H1 (cell line): ENCODE data around the gene SZT2. TPM values are rescaled to one million over a fixed set of nuclear protein-coding genes. Genes with fewer than 3 reads are reported as not detected.
A peak's percentile ranks its signal among the peaks of the same experiment; 100 is the strongest.

Experiments used
- CTCF ChIA-PET: fragments of 300-600 bp; sonication (Branson Sonifier 250); formaldehyde crosslinking; loops from one replicate; lab custom pipeline; 2021; ENCODE audit not compliant: partially characterized antibody; lab: Charles Lee
- POLR2A ChIA-PET: fragments of 300-600 bp; sonication (Branson Sonifier 250); formaldehyde crosslinking; loops from one replicate; lab custom pipeline; 2021; ENCODE audit warnings: inconsistent platforms; ENCODE audit not compliant: partially characterized antibody; lab: Charles Lee
- DNase-seq, 2 experiments: peaks; one replicate each; pipeline versions ENCODE4 v3.0.0 to v3.0.0-alpha.2; 2010 to 2022; ENCODE audit warnings: low spot score in 2 of 2, low read depth in 1 of 2, mixed read lengths in 1 of 2
- FAIRE-seq: peaks from 2 replicates; lab custom pipeline; 2011; peaks lifted over from hg19 to GRCh38; lab: Jason Lieb, UNC
- H2AFZ ChIP-seq: 2 replicates; pipeline ENCODE4 v1.8.1; 2012; ENCODE audit warnings: low read length, inconsistent platforms
- H2AK5ac ChIP-seq: 2 replicates; pipeline ENCODE4 v1.6.1; 2013; ENCODE audit warnings: low read depth, low read length
- H2BK120ac ChIP-seq: replicated peaks from 2 replicates; pipeline ENCODE3; 2013; ENCODE audit warnings: low read depth, low read length, inconsistent platforms
- H2BK12ac ChIP-seq: 2 replicates; pipeline ENCODE4 v1.6.1; 2013; ENCODE audit warnings: low read depth, low read length
- H2BK15ac ChIP-seq: 2 replicates; pipeline ENCODE4 v1.6.1; 2013; ENCODE audit warnings: low read length
- H2BK20ac ChIP-seq: 2 replicates; pipeline ENCODE4 v1.6.1; 2013; ENCODE audit warnings: low read length
- H2BK5ac ChIP-seq: 2 replicates; pipeline ENCODE4 v1.6.1; 2013; ENCODE audit warnings: low read depth, low read length
- H3K14ac ChIP-seq: 2 replicates; pipeline ENCODE4 v1.6.1; 2013; ENCODE audit warnings: inconsistent platforms; ENCODE audit not compliant: insufficient read length
- H3K18ac ChIP-seq: 2 replicates; pipeline ENCODE4 v1.6.1; 2013; ENCODE audit warnings: low read length; ENCODE audit errors: extremely low read depth
- H3K23ac ChIP-seq: 2 replicates; pipeline ENCODE4 v1.6.1; 2013; ENCODE audit warnings: inconsistent platforms; ENCODE audit not compliant: insufficient read length
- H3K23me2 ChIP-seq: 2 replicates; pipeline ENCODE4 v1.6.1; 2013; ENCODE audit warnings: low read depth, low read length
- H3K27ac ChIP-seq: 2 replicates; pipeline ENCODE4 v1.6.1; 2011; ENCODE audit warnings: low read depth, low read length, inconsistent platforms
- H3K27me3 ChIP-seq, 4 experiments: replicated peaks in 1 of 4; 1 replicate in 1 of 4; 2 replicates in 3 of 4; pipeline versions ENCODE4 v1.6.1 to v1.8.1; 2011 to 2013; ENCODE audit warnings: low read length in 3 of 4, mild to moderate bottlenecking in 3 of 4, inconsistent platforms in 2 of 4, mixed read lengths in 2 of 4, moderate library complexity in 1 of 4; ENCODE audit not compliant: control insufficient read depth in 3 of 4, insufficient read depth in 3 of 4; ENCODE audit errors: extremely low read depth in 1 of 4
- H3K36me3 ChIP-seq, 4 experiments: 2 replicates each; pipeline versions ENCODE4 v1.6.1 to v1.8.1; 2011 to 2013; ENCODE audit warnings: mild to moderate bottlenecking in 4 of 4, low read length in 3 of 4, moderate library complexity in 2 of 4, control low read depth in 1 of 4, inconsistent platforms in 1 of 4; ENCODE audit not compliant: insufficient read depth in 4 of 4, control insufficient read depth in 2 of 4
- H3K4ac ChIP-seq: replicated peaks from 2 replicates; pipeline ENCODE3; 2013; ENCODE audit warnings: low read length, low read depth, mixed read lengths, inconsistent platforms; ENCODE audit not compliant: insufficient read length
- H3K4me1 ChIP-seq, 4 experiments: replicated peaks in 1 of 4; 1 replicate in 1 of 4; 2 replicates in 3 of 4; pipeline versions ENCODE4 v1.6.1 to v1.8.1; 2011 to 2013; ENCODE audit warnings: low read length in 3 of 4, inconsistent platforms in 2 of 4, mixed read lengths in 1 of 4; ENCODE audit not compliant: insufficient read depth in 4 of 4, control insufficient read depth in 3 of 4
- H3K4me2 ChIP-seq, 2 experiments: 2 replicates each; pipeline versions ENCODE4 v1.6.1 to v1.8.1; 2011 to 2013; ENCODE audit warnings: low read depth in 2 of 2, low read length in 2 of 2, control low read depth in 1 of 2, inconsistent platforms in 1 of 2, mild to moderate bottlenecking in 1 of 2; ENCODE audit not compliant: insufficient read depth in 1 of 2
- H3K4me3 ChIP-seq, 4 experiments: fragments of 200-600, 300-600 bp in 1 of 4; sonication (generic), shearing (Covaris generic), sonication (Bioruptor Twin) in 1 of 4; 2 replicates each; pipeline versions ENCODE4 v1.5.1 to v1.8.1; 2011 to 2016; ENCODE audit warnings: low read length in 4 of 4, low read depth in 3 of 4, control low read depth in 2 of 4, inconsistent platforms in 2 of 4, mild to moderate bottlenecking in 2 of 4, mixed read lengths in 1 of 4, moderate library complexity in 1 of 4; ENCODE audit not compliant: insufficient read depth in 2 of 4; ENCODE audit errors: extremely low read depth in 1 of 4
- H3K56ac ChIP-seq: replicated peaks from 2 replicates; pipeline ENCODE3; 2013; ENCODE audit warnings: low read depth, mild to moderate bottlenecking, mixed read lengths, low read length, inconsistent platforms; ENCODE audit not compliant: insufficient read length
- H3K79me1 ChIP-seq: 2 replicates; pipeline ENCODE4 v1.6.1; 2013; ENCODE audit warnings: low read depth, low read length, control low read depth
- H3K79me2 ChIP-seq, 2 experiments: 2 replicates each; pipeline versions ENCODE4 v1.6.1 to v1.8.1; 2012 to 2013; ENCODE audit warnings: low read length in 2 of 2, mild to moderate bottlenecking in 2 of 2, inconsistent platforms in 1 of 2; ENCODE audit not compliant: insufficient read depth in 2 of 2, control insufficient read depth in 1 of 2
- H3K9ac ChIP-seq, 4 experiments: replicated peaks in 1 of 4; 1 replicate in 1 of 4; 2 replicates in 3 of 4; pipeline versions ENCODE4 v1.6.1 to v1.8.1; 2011 to 2013; ENCODE audit warnings: low read depth in 3 of 4, low read length in 3 of 4, control low read depth in 2 of 4, mild to moderate bottlenecking in 2 of 4, moderate library complexity in 2 of 4, inconsistent platforms in 1 of 4; ENCODE audit errors: extremely low read depth in 1 of 4
- H3K9me3 ChIP-seq, 2 experiments: 2 replicates each; pipeline versions ENCODE4 v1.6.1 to v1.8.1; 2012 to 2013; ENCODE audit warnings: mild to moderate bottlenecking in 2 of 2, moderate library complexity in 2 of 2, control low read depth in 1 of 2, inconsistent platforms in 1 of 2, low read depth in 1 of 2, low read length in 1 of 2, mixed read lengths in 1 of 2; ENCODE audit not compliant: insufficient read depth in 2 of 2
- H4K20me1 ChIP-seq, 2 experiments: replicated peaks in 1 of 2; 2 replicates each; pipeline versions ENCODE3 to v1.8.1; 2011 to 2013; ENCODE audit warnings: inconsistent platforms in 2 of 2, low read length in 2 of 2, mild to moderate bottlenecking in 1 of 2; ENCODE audit not compliant: insufficient read depth in 2 of 2, control insufficient read depth in 1 of 2
- H4K5ac ChIP-seq: 2 replicates; pipeline ENCODE4 v1.6.1; 2013; ENCODE audit warnings: low read length, low read depth, mixed read lengths, inconsistent platforms; ENCODE audit not compliant: insufficient read length
- H4K8ac ChIP-seq: 2 replicates; pipeline ENCODE4 v1.8.0; 2013; ENCODE audit warnings: mild to moderate bottlenecking, moderate library complexity, low read length, inconsistent platforms; ENCODE audit not compliant: insufficient read depth; ENCODE audit errors: extremely low read depth
- H4K91ac ChIP-seq: replicated peaks from 2 replicates; pipeline ENCODE3; 2013; ENCODE audit warnings: low read length, mixed read lengths, inconsistent platforms; ENCODE audit not compliant: insufficient read length
- HDAC6 ChIP-seq: IDR thresholded peaks from one replicate; pipeline ENCODE4 v1.7.1; 2012; ENCODE audit warnings: low read depth, mild to moderate bottlenecking, inconsistent platforms, low read length, moderate library complexity
- WGBS, 2 experiments: shearing (Covaris generic) in 1 of 2; methylation state at CpG; one replicate each; pipeline versions ENCODE4 v1.1.6 to v1.1.7; 2013 to 2015; ENCODE audit warnings: low lambda C conversion rate in 2 of 2, mixed read lengths in 2 of 2, inconsistent platforms in 1 of 2, low coverage in 1 of 2, missing lambda C conversion rate in 1 of 2; ENCODE audit not compliant: insufficient replicate concordance in 2 of 2, insufficient coverage in 1 of 2, insufficient read length in 1 of 2; ENCODE audit errors: extremely low coverage in 1 of 2, missing lambda C conversion rate in 1 of 2; 5-methylcytosine and 5-hydroxymethylcytosine counted together
- polyA plus RNA-seq, 7 experiments: library from polyadenylated mRNA; depleted of rRNA in 3 of 7; stranded (reverse) in 5 of 7; unstranded in 2 of 7; fragments of >200 nt in 5 of 7; fragments of 200-250 nt in 2 of 7; gene quantifications; 1 replicate in 5 of 7; 2 replicates in 1 of 7; 4 replicates in 1 of 7; pipeline versions ENCODE4 v1.2.1 to v1.2.3, GENCODE V29; 2011 to 2013; ENCODE audit warnings: missing spikeins in 2 of 7, mixed read lengths in 2 of 7
- total RNA-seq: library from RNA; stranded (reverse); fragmentation: NEBNext Ultra II Directional; extraction: Animal tissue kit (Norgen Biotek cat#: 25700); gene quantifications from 2 replicates; pipeline ENCODE4 v1.2.1, GENCODE V29; 2021
- TF ChIP-seq, protein P1 (sequence below): IDR thresholded peaks from 2 replicates; pipeline ENCODE4 v1.6.1; 2012; ENCODE audit warnings: inconsistent platforms

Gene SZT2
- total and polyA plus RNA-seq, 2 of the 8 experiments (the other 6 are each of a cell fraction or from before 2014, with no cell fraction given): 4.7 to 12.9 TPM

DNA sequence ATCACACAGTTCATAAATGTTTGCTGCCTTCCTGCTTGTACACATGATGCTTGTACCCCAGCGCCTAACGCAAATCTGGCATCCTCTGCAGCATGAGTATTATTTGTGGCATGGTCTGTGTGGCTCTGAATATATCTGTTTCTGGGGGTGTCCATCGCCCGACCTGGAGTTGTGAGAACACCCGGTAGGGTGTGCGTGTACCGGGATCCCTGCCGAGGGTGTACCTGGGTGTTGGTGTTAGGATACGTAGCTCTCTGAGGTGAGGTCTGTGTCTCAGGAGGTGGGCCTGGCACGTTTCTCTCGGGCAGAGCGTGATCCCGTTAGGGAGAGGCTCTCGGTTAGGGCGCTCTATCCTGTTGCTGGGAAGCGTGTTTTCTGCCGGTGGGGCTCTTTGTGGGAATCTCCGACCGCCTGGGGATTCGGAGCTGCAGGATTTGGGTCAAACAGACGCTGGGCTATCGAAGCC is 41.3 kb upstream of the SZT2 start:
- Histone ChIP-seq H3K9me3 (no peaks in the 10 kb centered on the region), H2BK120ac (no peak overlapping the region), H4K5ac (peak overlapping the region; percentile 12), H2BK20ac (no peak overlapping the region), H4K20me1 (no peaks in the 10 kb centered on the region), H2AFZ (peak overlapping the region; percentile 76), H3K4me3 (peak overlapping the region; percentile 57 to 72 (median 69)), H2AK5ac (no peak overlapping the region), H3K79me2 (no peaks in the 10 kb centered on the region), H2BK5ac (peak overlapping the region; percentile 81; the same call in 1 of the 2 replicates), H3K9ac (peak overlapping the region; percentile 56 to 74 (median 68)), H3K27me3 (peaks cover 0 to 5% (median 0%) of the 10 kb centered on the region in 4 experiments; a peak in 2 of 7 replicates), H3K27ac (peak overlapping the region; percentile 69; the same call in 1 of the 2 replicates), H3K14ac (no peak overlapping the region), H3K18ac (peak overlapping the region; percentile 89), H3K79me1 (no peaks in the 10 kb centered on the region), H3K23me2 (peaks cover 7% of the 10 kb centered on the region), H3K4ac (peak overlapping the region; percentile 4), H2BK15ac (no peak overlapping the region), H3K4me2 (peak overlapping the region; percentile 83 to 94), H4K8ac (peak overlapping the region; percentile 97), H3K56ac (peak overlapping the region; percentile 62), H3K36me3 (no peaks in the 10 kb centered on the region), H4K91ac (no peak overlapping the region), H3K4me1 (peaks cover 4 to 15% (median 9%) of the 10 kb centered on the region in 4 experiments; a peak in 6 of 7 replicates), H3K23ac (no peak overlapping the region), H2BK12ac (0 out of 2 replicates have a peak overlapping the region, but pooled peaks have one; percentile 29)
- CTCF ChIA-PET: interaction anchor here (0.5 to 2.1 kb wide), 4 partner anchors 9 to 106 kb away, joined by 3 to 8 read pairs (median 4); no protein-coding TSS in a partner anchor
- FAIRE-seq (no peak), DNase-seq (no peak)
- TF ChIP-seq, protein P1, sequence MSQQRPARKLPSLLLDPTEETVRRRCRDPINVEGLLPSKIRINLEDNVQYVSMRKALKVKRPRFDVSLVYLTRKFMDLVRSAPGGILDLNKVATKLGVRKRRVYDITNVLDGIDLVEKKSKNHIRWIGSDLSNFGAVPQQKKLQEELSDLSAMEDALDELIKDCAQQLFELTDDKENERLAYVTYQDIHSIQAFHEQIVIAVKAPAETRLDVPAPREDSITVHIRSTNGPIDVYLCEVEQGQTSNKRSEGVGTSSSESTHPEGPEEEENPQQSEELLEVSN: 0 out of 2 replicates have a peak, but pooled peaks have one; percentile 82
- TF ChIP-seq HDAC6: no peak
- WGBS, 2 experiments: 23% methylated on average over 20 of the region's 22 CpGs; no CpG with 5 or more reads in 1 of the 2 experiments
- POLR2A ChIA-PET: interaction anchor here (0.8 to 4.0 kb wide), 7 partner anchors 10 to 100 kb away, joined by 3 to 37 read pairs (median 3); partner anchors contain the start of gene CDC20
